HEK293 (cell line): ENCODE data around the gene ANTKMT.

ENCODE experiments used
- HOXA7 ChIP-seq: sonication (generic); formaldehyde crosslinking; IDR thresholded peaks from 2 replicates; pipeline ENCODE4 v1.8.1; 2022; ENCODE audit warnings: missing genetic modification reagents, borderline replicate concordance
- ZNF239 ChIP-seq: fragments of 450-650 bp; formaldehyde crosslinking; IDR thresholded peaks from 2 replicates; pipeline ENCODE4 v1.5.1; 2016; ENCODE audit warnings: missing biosample characterization, missing genetic modification characterization
- TF ChIP-seq, protein P1 (sequence below): fragments of 450-650 bp; formaldehyde crosslinking; IDR thresholded peaks from 2 replicates; pipeline ENCODE4 v1.5.1; 2016; ENCODE audit warnings: missing biosample characterization, missing genetic modification characterization
- TF ChIP-seq, protein P2 (sequence below): fragments of 450-650 bp; formaldehyde crosslinking; IDR thresholded peaks from 2 replicates; pipeline ENCODE4 v1.5.1; 2016; ENCODE audit warnings: missing biosample characterization, missing genetic modification characterization

DNA sequence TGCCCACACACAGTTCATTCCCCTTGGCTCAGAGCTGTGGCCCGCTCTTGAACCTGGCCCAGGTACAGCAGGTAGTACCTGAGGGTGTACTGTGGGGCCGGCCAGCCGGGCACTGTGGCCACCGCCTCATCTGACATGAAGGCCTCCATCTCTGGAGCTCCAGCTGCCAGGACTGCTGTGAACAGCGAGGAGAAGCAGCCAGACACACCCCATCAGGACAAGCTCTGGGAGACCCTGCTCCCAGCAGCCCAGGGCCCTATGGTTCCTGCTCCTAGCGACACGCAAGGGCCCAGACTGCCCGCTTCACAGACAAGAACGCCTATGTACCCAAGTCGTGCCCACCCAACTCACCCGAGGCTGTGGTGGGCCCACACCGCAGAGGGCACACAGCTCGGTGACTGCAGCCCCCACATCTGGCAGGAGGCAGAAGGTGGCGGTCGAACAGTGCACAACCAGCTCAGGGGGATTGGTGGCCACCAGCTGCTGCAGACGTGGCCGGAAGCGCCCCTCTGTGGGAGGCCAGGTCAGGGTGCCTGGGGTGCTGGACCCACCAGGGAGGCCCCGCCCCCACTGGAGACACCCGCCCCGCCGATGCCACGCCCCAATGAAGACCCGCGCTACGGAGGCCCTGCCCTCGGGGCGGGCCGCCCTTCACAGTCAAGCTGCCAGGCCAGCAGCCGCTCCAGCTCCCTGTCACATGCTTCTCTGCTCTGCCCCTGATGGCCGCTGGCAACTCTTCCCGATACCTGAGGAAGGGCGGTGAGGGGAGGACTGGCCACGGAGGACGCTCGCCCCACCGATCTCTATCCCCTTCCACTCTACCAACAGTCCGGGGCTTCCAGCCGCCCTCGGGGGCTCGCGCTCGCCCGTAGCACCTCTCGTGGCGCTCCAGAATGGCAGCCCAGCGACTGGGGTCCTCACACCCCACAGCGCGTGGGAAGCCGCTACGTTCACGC lies 41.8 kb upstream of the ANTKMT start:
- TF ChIP-seq HOXA7 (CRISPR knock-in tag) = no peak
- TF ChIP-seq, protein P1, sequence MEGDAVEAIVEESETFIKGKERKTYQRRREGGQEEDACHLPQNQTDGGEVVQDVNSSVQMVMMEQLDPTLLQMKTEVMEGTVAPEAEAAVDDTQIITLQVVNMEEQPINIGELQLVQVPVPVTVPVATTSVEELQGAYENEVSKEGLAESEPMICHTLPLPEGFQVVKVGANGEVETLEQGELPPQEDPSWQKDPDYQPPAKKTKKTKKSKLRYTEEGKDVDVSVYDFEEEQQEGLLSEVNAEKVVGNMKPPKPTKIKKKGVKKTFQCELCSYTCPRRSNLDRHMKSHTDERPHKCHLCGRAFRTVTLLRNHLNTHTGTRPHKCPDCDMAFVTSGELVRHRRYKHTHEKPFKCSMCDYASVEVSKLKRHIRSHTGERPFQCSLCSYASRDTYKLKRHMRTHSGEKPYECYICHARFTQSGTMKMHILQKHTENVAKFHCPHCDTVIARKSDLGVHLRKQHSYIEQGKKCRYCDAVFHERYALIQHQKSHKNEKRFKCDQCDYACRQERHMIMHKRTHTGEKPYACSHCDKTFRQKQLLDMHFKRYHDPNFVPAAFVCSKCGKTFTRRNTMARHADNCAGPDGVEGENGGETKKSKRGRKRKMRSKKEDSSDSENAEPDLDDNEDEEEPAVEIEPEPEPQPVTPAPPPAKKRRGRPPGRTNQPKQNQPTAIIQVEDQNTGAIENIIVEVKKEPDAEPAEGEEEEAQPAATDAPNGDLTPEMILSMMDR (tag by site-specific recombination) = no peak
- 0 out of 2 replicates have a peak, but pooled peaks have one; percentile 42 for TF ChIP-seq ZNF239 (tag by site-specific recombination)
- TF ChIP-seq, protein P2, sequence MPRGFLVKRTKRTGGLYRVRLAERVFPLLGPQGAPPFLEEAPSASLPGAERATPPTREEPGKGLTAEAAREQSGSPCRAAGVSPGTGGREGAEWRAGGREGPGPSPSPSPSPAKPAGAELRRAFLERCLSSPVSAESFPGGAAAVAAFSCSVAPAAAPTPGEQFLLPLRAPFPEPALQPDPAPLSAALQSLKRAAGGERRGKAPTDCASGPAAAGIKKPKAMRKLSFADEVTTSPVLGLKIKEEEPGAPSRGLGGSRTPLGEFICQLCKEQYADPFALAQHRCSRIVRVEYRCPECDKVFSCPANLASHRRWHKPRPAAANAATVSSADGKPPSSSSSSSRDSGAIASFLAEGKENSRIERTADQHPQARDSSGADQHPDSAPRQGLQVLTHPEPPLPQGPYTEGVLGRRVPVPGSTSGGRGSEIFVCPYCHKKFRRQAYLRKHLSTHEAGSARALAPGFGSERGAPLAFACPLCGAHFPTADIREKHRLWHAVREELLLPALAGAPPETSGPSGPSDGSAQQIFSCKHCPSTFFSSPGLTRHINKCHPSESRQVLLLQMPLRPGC (tag by site-specific recombination) = peak; percentile 27; the same call in 1 of the 2 replicates
